GM12878 (cell line): ENCODE data around the gene SF3B6. TPM values are rescaled to one million over a fixed set of nuclear protein-coding genes. Genes with fewer than 3 reads are reported as not detected.

ENCODE experiments used
- ATAC-seq: fragments of 200-7000 bp; cut with Tn5 transposase; 3 replicates; pipeline ENCODE4 v1.9.1; 2020; ENCODE audit warnings: mild to moderate bottlenecking, moderate library complexity
- BruUV-seq: library from RNA; stranded (reverse); fragments of 400-500 nt; replicated peaks from 2 replicates; lab custom pipeline; 2021; lab: Mats Ljungman, UMichigan
- CTCF ChIA-PET: fragments of 300-600 bp; sonication (Branson Sonifier 250); formaldehyde crosslinking; extraction: SDS; loops from one replicate; lab custom pipeline; 2021; ENCODE audit warnings: inconsistent platforms; lab: Yijun Ruan, JAX
- POLR2A ChIA-PET: fragments of 350-600 bp; formaldehyde crosslinking; extraction: SDS; loops from one replicate; lab custom pipeline; 2021; ENCODE audit warnings: inconsistent platforms; lab: Charles Lee
- RAD21 ChIA-PET: fragments of 300-600 bp; sonication (Branson Sonifier 250); formaldehyde crosslinking; loops from one replicate; lab custom pipeline; 2023; ENCODE audit warnings: antibody characterized with exemption; ENCODE audit not compliant: unreplicated experiment; lab: Charles Lee
- SMC1A ChIA-PET: fragments of 300-600 bp; sonication (Branson Sonifier 250); formaldehyde crosslinking; loops from one replicate; lab custom pipeline; 2023; ENCODE audit not compliant: unreplicated experiment, uncharacterized antibody; lab: Charles Lee
- DNase-seq: peaks from one replicate; pipeline ENCODE4 v3.0.0-alpha.2; 2011; ENCODE audit warnings: low read depth, low spot score
- FAIRE-seq: peaks from 3 replicates; lab custom pipeline; 2011; peaks lifted over from hg19 to GRCh38; lab: Jason Lieb, UNC
- H2AFZ ChIP-seq: 2 replicates; pipeline ENCODE4 v1.6.0; 2011; ENCODE audit warnings: low read depth, low read length, control low read depth; ENCODE audit not compliant: control insufficient read depth
- H3K27ac ChIP-seq: 2 replicates; pipeline ENCODE4 v1.5.1; 2011; ENCODE audit warnings: control low read depth; ENCODE audit not compliant: control insufficient read depth, insufficient read depth
- H3K27me3 ChIP-seq, 2 experiments: replicated peaks in 1 of 2; 2 replicates each; pipeline versions ENCODE4 v1.6.0 to v1.6.1; 2011; ENCODE audit warnings: low read length in 1 of 2; ENCODE audit not compliant: control insufficient read depth in 2 of 2, insufficient read depth in 2 of 2
- H3K36me3 ChIP-seq, 2 experiments: 2 replicates each; pipeline ENCODE4 v1.5.1; 2011; ENCODE audit warnings: low read length in 1 of 2; ENCODE audit not compliant: control insufficient read depth in 2 of 2, insufficient read depth in 2 of 2
- H3K4me1 ChIP-seq: 2 replicates; pipeline ENCODE4 v1.6.1; 2011; ENCODE audit warnings: mild to moderate bottlenecking, low read length, moderate library complexity, mixed read lengths; ENCODE audit not compliant: control insufficient read depth, insufficient read depth
- H3K4me2 ChIP-seq: 2 replicates; pipeline ENCODE4 v1.6.0; 2011; ENCODE audit warnings: control low read depth; ENCODE audit not compliant: control insufficient read depth, insufficient read depth
- H3K4me3 ChIP-seq: fragments of 200-600 bp; sonication (generic); 2 replicates; pipeline ENCODE4 v1.5.1; 2016
- H3K79me2 ChIP-seq: 2 replicates; pipeline ENCODE4 v1.6.0; 2011; ENCODE audit warnings: low read length; ENCODE audit not compliant: control insufficient read depth, insufficient read depth
- H3K9ac ChIP-seq: 2 replicates; pipeline ENCODE4 v1.8.0; 2011; ENCODE audit warnings: low read length, control low read depth, mixed read lengths; ENCODE audit not compliant: control insufficient read depth, insufficient read depth
- H3K9me3 ChIP-seq: replicated peaks from 3 replicates; pipeline ENCODE4 v1.5.1; 2011; ENCODE audit warnings: mild to moderate bottlenecking, low read length; ENCODE audit not compliant: control insufficient read depth, insufficient read depth
- H4K20me1 ChIP-seq: 2 replicates; pipeline ENCODE4 v1.6.0; 2011; ENCODE audit not compliant: control insufficient read depth, insufficient read depth
- EGR1 ChIP-seq, 2 experiments: IDR thresholded peaks; 1 replicate in 1 of 2; 2 replicates in 1 of 2; pipeline ENCODE4 v1.6.1; 2011 to 2012; ENCODE audit warnings: low read depth in 2 of 2, low read length in 2 of 2, borderline replicate concordance in 1 of 2, mild to moderate bottlenecking in 1 of 2, moderate library complexity in 1 of 2
- EZH2 ChIP-seq: IDR thresholded peaks from 2 replicates; pipeline ENCODE4 v1.6.1; 2012; ENCODE audit warnings: low read depth, mild to moderate bottlenecking, control low read depth, inconsistent platforms, low read length, borderline replicate concordance; ENCODE audit not compliant: control insufficient read depth
- PAX5 ChIP-seq: IDR thresholded peaks from 2 replicates; pipeline ENCODE4 v1.6.1; 2011; ENCODE audit warnings: low read depth, low read length, borderline replicate concordance
- TARDBP ChIP-seq: IDR thresholded peaks from 2 replicates; pipeline ENCODE4 v1.6.1; 2016; ENCODE audit warnings: borderline replicate concordance
- ZNF217 ChIP-seq: fragments of 450-650 bp; IDR thresholded peaks from 2 replicates; pipeline ENCODE4 v1.6.1; 2017; ENCODE audit warnings: antibody characterized with exemption, mild to moderate bottlenecking
- WGBS: methylation state at CpG from one replicate; pipeline ENCODE4 v1.1.6; 2016; ENCODE audit warnings: low lambda C conversion rate; ENCODE audit not compliant: insufficient replicate concordance, insufficient coverage; ENCODE audit errors: missing lambda C conversion rate; 5-methylcytosine and 5-hydroxymethylcytosine counted together
- in situ Hi-C: fragments of 300-500 bp; cut with MboI; formaldehyde crosslinking; loops from 9 replicates; pipeline ENCODE4 v1.14.3; 2018; ENCODE audit warnings: mixed read lengths
- intact Hi-C: fragments of 100-400 bp; cut with micrococcal nuclease; formaldehyde crosslinking; loops from one replicate; pipeline ENCODE4 v1.14.2; 2022; ENCODE audit not compliant: unreplicated experiment
- polyA plus RNA-seq, 11 experiments: library from polyadenylated mRNA; depleted of rRNA in 4 of 11; unstranded in 6 of 11; stranded (reverse) in 5 of 11; fragments of >200 nt; fragmentation: Nextera tagmentation in 4 of 11; fragmentation: Illumina TruSeq in 1 of 11; extraction: Ambion mirVana in 4 of 11; extraction: Trizol in 1 of 11; gene quantifications; 1 replicate in 1 of 11; 2 replicates in 10 of 11; pipeline versions ENCODE4 v1.2.1 to v1.2.3, GENCODE V29; 2011 to 2016; ENCODE audit warnings: inconsistent platforms in 2 of 11, missing spikeins in 2 of 11, low read depth in 1 of 11
- total RNA-seq, 4 experiments: library from RNA; depleted of rRNA in 3 of 4; stranded (reverse); fragments of >200 nt in 3 of 4; fragmentation: Illumina TruSeq in 1 of 4; extraction: Trizol in 1 of 4; gene quantifications; 2 replicates each; pipeline versions ENCODE4 v1.2.1 to v1.2.3, GENCODE V29; 2013 to 2021
- TF ChIP-seq, protein P1 (sequence below): fragments of 450-650 bp; IDR thresholded peaks from 2 replicates; pipeline ENCODE4 v1.6.1; 2018; ENCODE audit warnings: mild to moderate bottlenecking, low read depth, moderate library complexity; ENCODE audit not compliant: partially characterized antibody

The SF3B6 gene
- total and polyA plus RNA-seq, 10 of the 15 experiments (the other 5 are each of a cell fraction or from before 2014, with no cell fraction given): 118 to 584 (median 270) TPM

DNA sequence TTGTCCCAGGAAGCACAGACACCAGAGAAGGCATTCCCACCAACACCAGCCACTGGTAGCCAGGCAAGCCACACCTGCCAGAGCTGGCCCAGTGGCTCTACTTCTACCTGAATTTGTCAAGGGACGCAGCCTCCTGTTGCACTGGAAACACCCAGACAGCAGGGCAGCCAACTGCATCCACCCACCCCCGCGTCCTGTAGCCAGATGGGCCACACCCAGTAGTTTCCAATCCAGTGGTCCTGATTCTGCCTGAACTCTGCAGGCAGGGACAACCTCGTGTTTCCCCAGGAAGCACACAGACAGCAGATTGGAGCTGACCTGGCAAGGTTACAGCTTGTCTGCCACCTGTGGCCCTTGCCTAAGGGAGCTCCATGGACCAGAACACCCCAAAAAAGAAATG is 28.8 kb upstream of the SF3B6 start:
- Histone ChIP-seq H3K27ac (no peak overlapping the region), H3K9ac (no peak overlapping the region), H3K9me3 (no peaks in the 10 kb centered on the region; the same call in 1 of the 3 replicates), H3K79me2 (no peaks in the 10 kb centered on the region), H3K4me1 (peaks cover 9% of the 10 kb centered on the region), H3K4me3 (no peak overlapping the region), H3K27me3 (no peaks in the 10 kb centered on the region), H4K20me1 (no peaks in the 10 kb centered on the region), H2AFZ (no peak overlapping the region), H3K4me2 (0 out of 2 replicates have a peak overlapping the region, but pooled peaks have one; percentile 7), H3K36me3 (no peaks in the 10 kb centered on the region)
- peak; percentile 24; the same call in 1 of the 3 replicates for ATAC-seq
- BruUV-seq: no TSS peak
- 0% methylated on average over 4 of the region's 4 CpGs for WGBS
- in situ Hi-C loops: no loop called here
- RAD21 ChIA-PET: no interaction called here
- TF ChIP-seq PAX5 (peak; percentile 37; the same call in 1 of the 2 replicates), EGR1 (IDR thresholded peaks at IDR 0.05; ENCODE audit: borderline replicate concordance in 1 of 2, low read depth in 2 of 2, low read length in 2 of 2) (peak in 1 of 2 experiments; percentile 50; a peak in 1 of 3 replicates), TARDBP (no peak), EZH2 (no peak), ZNF217 (no peak)
- TF ChIP-seq, protein P1, sequence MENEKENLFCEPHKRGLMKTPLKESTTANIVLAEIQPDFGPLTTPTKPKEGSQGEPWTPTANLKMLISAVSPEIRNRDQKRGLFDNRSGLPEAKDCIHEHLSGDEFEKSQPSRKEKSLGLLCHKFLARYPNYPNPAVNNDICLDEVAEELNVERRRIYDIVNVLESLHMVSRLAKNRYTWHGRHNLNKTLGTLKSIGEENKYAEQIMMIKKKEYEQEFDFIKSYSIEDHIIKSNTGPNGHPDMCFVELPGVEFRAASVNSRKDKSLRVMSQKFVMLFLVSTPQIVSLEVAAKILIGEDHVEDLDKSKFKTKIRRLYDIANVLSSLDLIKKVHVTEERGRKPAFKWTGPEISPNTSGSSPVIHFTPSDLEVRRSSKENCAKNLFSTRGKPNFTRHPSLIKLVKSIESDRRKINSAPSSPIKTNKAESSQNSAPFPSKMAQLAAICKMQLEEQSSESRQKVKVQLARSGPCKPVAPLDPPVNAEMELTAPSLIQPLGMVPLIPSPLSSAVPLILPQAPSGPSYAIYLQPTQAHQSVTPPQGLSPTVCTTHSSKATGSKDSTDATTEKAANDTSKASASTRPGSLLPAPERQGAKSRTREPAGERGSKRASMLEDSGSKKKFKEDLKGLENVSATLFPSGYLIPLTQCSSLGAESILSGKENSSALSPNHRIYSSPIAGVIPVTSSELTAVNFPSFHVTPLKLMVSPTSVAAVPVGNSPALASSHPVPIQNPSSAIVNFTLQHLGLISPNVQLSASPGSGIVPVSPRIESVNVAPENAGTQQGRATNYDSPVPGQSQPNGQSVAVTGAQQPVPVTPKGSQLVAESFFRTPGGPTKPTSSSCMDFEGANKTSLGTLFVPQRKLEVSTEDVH: no peak
- CTCF ChIA-PET: interaction anchor here (1.1 to 1.4 kb wide), 2 partner anchors 14 to 21 kb away, joined by 3 to 4 read pairs; no protein-coding TSS in a partner anchor
- no peak for FAIRE-seq
- DNase-seq: no peak
- POLR2A ChIA-PET: no interaction called here
- SMC1A ChIA-PET: no interaction called here
- intact Hi-C loops: no loop called here
